Hematopoietic multipotent progenitor cell treated with erythropoietin and hydrocortisone succinate and interleukin-3 and kit ligand, for 17 days (in vitro differentiated cells): ENCODE results near the gene ATF4.

Source experiments
- DNase-seq: peaks from one replicate; pipeline ENCODE4 v3.0.0-alpha.2; 2015; ENCODE audit warnings: low spot score

Gene ATF4

DNA sequence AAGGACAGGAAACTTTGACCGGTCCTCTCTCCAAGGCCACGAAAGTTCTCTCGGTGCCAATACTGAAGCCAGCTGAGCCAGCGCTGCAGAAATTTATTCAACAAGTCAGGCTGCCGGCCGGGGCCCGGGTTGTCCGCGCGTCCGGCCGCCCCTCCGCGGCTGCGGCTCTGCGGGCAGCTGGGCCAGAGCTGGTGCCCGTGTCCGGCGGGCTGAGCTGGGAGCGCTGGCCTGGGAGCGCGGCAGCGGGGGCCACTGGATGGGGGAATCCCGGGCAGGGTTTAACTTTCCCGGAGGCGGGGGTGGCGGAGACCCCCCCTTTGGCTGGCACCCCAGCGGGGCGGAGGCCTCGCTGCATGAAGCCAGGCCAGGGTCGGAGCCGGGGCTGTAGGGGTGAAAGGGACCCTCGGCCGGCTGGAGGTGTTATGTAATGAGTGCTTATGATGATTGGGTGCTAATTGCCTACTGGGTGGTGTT is 37.9 kb downstream of the ATF4 start:
- no peak for DNase-seq

GRCh38 chr22:39558950-39559349 is 38.6 kb downstream of the ATF4 start:
- no peak for DNase-seq

DNA sequence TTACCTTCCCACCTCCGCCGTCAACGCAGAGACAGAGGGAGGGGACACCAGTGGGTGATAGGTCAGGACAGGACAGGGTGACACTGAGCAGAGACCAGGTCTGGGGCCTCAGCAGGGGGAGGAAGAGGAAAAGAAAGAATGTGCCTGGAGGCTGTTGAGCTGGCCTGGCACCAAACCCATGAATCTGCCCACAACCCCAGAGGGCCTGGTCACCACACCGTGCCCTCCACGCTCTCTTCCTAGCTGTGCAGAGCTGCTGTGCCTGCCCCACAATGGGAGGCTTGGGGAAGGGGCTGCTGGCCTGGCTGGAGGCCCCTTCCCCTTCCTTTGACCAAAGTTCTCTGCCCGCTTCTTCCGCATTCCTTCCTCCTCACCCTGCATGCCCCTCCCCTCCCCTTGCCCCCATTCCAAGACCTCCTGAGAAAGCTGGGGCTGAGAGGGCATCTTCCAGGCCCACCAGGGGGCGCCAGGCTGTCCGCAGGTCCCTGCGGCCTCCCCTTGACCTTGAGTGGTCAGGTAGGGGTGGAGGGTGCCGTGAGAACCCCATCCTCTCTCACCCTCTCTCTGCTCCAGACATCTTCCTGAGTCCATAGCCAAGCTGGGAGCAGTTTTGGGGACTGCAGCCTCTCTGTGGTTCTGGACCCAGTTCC is 39.2 kb downstream of the ATF4 start:
- DNase-seq: no peak

DNA sequence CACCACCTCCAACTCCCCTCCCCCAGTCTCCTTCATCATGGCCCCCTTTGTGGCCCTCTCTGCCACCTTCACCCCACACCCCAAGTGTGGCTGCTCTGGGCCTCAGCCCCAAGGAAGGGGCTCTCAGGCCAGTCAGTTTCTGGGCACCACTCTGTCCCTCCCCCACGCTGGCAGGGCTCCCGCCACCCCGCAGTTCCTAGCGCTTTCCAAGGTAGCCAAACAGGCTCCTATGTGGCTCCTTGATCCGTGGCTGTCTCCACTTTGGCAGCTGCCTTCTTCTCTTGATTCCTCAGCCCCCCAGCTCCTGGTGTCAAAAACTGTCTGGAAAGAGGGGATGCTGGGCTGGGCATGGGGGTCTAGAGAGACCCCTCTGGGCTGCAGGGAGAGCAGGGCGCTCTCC is 39.8 kb downstream of the ATF4 start:
- no peak for DNase-seq

DNA sequence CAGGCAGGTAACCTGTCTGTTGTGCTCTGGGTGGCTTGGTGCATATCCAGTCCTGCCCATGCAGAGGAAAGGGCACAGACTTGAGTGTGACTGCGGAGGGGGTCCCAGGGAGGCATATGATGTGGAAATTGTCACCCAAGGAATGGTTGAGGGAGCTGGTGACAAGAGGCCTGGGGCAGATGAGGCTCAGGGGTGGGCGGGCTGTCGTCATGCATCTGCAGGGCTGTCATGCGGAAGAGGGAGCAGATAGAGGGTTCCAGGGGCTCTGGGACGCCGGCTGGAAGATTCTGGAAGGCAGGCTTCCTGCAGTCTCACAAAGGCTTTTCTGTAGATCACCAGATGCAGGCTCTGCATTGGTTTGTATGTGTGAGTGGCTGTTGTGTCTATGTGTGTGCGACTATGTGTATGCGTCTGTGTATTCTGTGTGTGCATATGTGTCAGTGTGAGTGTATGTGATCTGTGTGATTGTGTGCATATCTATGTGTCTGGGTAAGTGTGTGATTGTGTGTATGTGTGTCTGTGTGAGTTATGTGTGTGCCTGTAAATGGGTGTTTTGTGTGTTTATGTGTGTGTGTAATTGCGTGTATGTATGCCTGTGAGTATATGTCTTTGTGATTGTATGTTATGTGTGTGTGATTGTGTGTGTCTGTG is 42.6 kb downstream of the ATF4 start:
- no peak for DNase-seq

DNA sequence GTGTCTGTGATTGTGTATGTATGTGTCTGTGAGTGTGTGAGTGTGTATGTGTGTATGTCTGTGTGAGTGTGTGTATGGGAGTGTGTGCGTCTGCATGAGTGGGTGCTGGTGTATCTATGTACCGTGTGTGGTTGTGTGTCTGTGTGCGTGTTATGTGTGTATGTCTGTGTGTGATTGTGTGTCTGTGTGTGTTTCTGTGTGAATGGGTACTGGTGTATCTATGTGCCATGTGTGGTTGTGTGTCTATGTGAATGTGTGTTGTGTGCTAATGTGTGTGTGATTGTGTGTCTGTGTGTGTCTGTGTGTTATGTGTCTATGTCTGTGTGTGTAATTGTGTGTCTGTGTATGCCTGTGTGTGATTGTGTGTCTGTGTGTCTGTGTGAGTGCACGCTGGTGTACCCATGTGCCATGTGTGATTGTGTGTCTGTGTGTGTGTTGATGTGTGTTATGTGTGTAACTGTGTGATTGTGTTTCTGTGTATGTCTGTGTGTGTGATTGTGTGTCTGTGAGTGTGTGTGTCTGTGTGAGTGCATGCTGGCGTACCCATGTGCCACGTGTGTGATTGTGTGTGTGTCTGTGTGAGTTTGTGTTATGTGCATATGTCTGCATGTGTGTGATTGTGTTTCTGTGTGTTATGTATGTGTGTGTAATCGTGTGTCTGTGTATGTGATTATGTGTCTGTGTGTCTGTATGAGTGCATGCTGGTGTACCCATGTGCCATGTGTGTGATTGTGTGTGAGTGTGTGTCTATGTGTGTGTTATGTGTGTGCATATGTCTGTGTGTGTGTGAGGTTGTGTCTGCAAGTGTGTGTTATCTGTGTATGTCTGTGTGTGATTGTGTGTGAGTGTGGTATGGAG is 43.4 kb downstream of the ATF4 start:
- DNase-seq: no peak

DNA sequence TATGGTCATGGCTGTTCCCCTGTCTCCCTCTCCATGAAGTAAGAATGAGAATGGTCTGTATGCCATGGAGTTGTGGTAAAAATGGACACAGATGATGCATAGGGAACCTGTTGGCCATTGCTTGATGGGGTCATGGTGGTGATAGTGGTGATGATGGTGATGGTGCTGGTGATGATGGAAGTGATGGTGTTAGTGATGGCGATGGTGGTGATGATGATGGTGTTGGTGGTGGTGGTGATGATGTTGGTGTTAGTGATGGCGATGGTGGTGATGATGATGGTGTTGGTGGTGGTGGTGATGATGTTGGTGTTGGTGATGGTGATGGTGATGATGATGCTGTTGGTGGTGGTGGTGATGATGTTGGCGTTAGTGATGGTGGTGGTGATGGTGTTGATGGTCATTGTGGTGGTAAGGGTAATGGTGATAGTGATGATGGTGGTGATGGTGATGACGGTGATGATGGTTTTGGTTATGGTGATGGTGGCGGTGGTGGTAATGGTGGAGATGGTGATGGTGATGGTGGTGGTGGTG is 45.1 kb downstream of the ATF4 start:
- DNase-seq: no peak

DNA sequence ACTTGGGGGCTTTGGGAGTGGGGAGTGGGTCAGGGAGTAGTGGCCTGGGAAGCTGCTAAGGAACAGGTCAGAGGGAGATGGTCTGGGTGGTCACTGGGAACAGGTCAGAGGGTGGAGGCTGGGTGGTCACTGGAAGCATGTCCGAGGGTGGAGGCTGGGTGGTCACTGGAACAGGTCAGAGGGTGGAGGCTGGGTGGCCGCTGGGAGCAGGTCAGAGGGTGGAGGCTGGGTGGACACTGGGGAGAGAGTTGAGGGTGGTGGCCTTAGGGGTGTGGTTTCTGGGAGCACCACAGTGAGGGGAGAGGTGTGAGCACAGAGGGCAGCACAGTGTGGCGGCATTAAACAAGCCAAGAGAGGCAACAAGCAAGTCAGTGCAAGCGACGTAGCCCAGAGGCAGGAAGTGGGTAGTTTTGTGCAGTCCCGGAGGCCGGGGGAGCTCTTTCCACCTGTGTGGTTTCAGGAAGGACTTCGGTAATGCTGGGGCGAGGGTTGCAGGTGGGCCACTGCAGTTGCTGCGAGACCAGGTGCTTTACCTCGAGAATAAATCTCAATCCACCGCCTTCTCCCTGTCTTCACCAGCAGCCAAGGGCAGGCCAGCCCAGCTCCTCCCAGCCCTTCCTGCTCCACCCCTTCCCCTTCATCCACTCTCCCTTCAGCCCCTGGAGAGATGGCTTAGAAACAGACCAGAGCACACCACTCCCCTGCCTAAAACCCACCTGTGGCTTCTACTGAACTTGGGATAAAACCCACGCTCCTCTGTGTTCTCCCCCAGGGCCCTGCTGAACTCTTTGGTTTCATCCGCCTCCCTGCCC is 47.0 kb downstream of the ATF4 start:
- DNase-seq: no peak

DNA sequence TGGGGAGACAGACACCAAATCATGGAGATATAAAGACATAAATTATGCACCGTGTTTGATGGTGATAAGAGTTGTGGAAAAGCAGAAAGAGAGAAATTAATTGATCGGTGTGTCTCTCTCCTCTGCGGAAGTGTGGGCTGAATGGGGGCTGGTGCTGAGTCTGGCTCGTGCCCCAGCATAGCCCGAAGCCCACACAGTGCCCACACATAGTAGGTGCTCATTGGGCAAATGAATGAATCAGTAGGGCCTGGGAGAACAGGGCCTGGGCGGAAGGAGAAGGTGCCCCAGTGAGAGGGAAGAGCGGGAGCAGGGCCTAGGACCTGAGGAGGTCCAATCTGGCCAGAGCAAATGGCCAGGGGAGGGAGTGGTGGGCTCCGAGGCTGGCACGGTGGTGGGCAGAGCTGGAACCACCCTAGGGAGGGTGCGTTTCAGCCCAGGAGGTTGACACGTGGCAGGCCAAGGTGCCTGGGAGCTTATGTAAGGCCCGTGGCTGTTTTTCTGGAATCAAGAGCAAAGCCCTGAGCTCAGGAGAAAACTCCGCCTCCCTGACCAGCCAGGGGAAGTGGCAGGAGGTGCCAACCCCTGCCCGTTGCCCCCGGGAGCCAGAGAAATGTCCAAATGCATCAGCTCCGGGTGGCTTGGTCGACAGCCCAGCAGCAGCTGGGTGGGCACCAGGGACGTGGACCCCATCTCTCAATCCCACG is 48.1 kb downstream of the ATF4 start:
- DNase-seq: no peak

DNA sequence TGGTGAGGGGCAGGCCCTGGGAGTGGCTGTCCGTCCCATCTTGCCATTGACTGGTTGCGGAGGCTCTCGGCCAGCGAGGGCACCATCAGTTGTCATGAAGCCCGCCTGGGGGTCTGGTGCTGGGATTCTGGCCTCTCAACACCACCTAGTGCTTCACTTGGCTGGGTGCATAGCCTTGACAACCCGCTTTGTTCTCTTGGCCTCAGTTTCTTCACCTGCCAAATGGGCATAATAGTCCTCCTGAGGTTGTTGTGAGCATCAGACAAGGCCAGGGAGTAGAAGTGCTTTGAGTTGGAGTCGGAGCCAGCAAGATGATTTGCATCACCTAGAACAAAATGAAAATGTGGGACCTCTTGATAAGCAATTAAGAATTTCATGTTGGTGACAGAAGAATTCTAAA is 48.7 kb downstream of the ATF4 start:
- DNase-seq: no peak

DNA sequence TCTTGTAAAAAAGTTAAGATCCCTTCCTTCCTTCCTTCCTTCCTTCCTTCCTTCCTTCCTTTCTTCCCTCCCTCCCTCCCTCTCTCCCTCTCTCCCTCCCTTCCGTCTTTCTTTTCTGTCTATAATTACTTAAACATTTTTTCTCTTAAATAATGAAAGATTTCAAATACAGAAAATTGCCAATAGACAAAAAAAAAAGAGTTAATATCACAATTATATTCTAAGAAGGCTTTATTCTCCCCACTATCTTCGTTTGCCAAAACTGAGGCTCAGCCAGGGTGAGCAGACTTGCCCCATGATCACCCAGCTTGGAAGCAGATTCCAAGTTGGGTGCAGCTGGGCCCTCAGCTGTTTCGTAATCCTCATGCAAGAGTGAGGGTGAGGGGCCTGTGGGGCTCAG is 49.9 kb downstream of the ATF4 start:
- no peak for DNase-seq

DNA sequence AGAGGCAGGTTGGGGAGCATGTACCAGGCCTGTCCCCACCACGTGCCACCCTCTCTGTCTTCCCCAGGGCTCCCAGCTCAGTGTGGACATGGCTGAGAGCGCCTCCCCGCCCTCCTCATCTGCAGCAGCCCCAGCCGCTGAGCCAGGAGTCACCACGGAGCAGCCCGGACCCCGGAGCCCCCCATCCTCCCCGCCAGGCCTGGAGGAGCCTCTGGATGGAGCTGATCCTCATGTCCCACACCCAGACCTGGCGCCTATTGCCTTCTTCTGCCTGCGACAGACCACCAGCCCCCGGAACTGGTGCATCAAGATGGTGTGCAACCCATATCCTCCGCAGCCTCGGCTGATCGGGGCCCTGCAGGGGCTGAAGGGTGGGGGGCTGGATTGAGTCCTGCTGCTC is 50.3 kb downstream of the ATF4 start, which contains the start of gene CACNA1I:
Gene CACNA1I (plus strand): TSS at position 89 of the 400 bp plus-strand sequence. CDS start 0 bp downstream, at position 89.
- no peak for DNase-seq

GRCh38 chr22:39571538-39571937 is 51.2 kb downstream of the ATF4 start:
- no peak for DNase-seq
